ENCODE measurements around the gene FLVCR2. TPM values are rescaled to one million over a fixed set of nuclear protein-coding genes. Genes with fewer than 3 reads are reported as not detected.

The FLVCR2 gene
- total and polyA plus RNA-seq, 2 donors (not counting 1 experiment from before 2014, with no cell fraction given): 7.0 to 7.3 TPM

- H3K9me3 ChIP-seq (ENCODE audit: control insufficient read depth, insufficient read depth, low read depth, low read length): no peaks in the 10 kb centered on the region
- H3K4me1 ChIP-seq (ENCODE audit: control insufficient read depth, extremely low read depth, insufficient read depth, low read length): no peaks in the 10 kb centered on the region
- H3K9ac ChIP-seq (ENCODE audit: insufficient read depth, low read length): no peak overlapping the region
- no peaks in the 10 kb centered on the region for H3K79me2 ChIP-seq (ENCODE audit: control insufficient read depth, insufficient read depth, low read length)
- H3K4me2 ChIP-seq (ENCODE audit: extremely low read depth, insufficient read depth, low read length): no peak overlapping the region
- no peak overlapping the region for H3K27ac ChIP-seq (ENCODE audit: insufficient read depth, low read length)
- H3K36me3 ChIP-seq (ENCODE audit: control insufficient read depth, insufficient read depth, low read length): no peaks in the 10 kb centered on the region
- TF ChIP-seq EZH2 (IDR thresholded peaks at IDR 0.05; ENCODE audit: low read length, missing control alignments): no peak
- TF ChIP-seq, protein P1, sequence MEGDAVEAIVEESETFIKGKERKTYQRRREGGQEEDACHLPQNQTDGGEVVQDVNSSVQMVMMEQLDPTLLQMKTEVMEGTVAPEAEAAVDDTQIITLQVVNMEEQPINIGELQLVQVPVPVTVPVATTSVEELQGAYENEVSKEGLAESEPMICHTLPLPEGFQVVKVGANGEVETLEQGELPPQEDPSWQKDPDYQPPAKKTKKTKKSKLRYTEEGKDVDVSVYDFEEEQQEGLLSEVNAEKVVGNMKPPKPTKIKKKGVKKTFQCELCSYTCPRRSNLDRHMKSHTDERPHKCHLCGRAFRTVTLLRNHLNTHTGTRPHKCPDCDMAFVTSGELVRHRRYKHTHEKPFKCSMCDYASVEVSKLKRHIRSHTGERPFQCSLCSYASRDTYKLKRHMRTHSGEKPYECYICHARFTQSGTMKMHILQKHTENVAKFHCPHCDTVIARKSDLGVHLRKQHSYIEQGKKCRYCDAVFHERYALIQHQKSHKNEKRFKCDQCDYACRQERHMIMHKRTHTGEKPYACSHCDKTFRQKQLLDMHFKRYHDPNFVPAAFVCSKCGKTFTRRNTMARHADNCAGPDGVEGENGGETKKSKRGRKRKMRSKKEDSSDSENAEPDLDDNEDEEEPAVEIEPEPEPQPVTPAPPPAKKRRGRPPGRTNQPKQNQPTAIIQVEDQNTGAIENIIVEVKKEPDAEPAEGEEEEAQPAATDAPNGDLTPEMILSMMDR (conservative IDR thresholded peaks at IDR 0.05 in 1 of 2, IDR thresholded peaks at IDR 0.05 in 1 of 2; ENCODE audit: low read depth in 1 of 2, low read length in 2 of 2): no peak
- no peaks in the 10 kb centered on the region for H3K27me3 ChIP-seq (ENCODE audit: control insufficient read depth, insufficient read depth, low read length)
- H3K4me3 ChIP-seq (replicated peaks in 1 of 4; ENCODE audit: control extremely low read depth in 1 of 4, insufficient read depth in 1 of 4, low read depth in 3 of 4, low read length in 4 of 4): no peak overlapping the region
- no peak for DNase-seq (ENCODE audit: low read depth in 2 of 2)
- H2AFZ ChIP-seq (ENCODE audit: low read length): no peak overlapping the region
- H4K20me1 ChIP-seq (ENCODE audit: control insufficient read depth, extremely low read depth, insufficient read depth, low read length): no peaks in the 10 kb centered on the region
Observed at GRCh38 chr14:75672605-75673192, 94.3 kb downstream of the FLVCR2 start.

DNA sequence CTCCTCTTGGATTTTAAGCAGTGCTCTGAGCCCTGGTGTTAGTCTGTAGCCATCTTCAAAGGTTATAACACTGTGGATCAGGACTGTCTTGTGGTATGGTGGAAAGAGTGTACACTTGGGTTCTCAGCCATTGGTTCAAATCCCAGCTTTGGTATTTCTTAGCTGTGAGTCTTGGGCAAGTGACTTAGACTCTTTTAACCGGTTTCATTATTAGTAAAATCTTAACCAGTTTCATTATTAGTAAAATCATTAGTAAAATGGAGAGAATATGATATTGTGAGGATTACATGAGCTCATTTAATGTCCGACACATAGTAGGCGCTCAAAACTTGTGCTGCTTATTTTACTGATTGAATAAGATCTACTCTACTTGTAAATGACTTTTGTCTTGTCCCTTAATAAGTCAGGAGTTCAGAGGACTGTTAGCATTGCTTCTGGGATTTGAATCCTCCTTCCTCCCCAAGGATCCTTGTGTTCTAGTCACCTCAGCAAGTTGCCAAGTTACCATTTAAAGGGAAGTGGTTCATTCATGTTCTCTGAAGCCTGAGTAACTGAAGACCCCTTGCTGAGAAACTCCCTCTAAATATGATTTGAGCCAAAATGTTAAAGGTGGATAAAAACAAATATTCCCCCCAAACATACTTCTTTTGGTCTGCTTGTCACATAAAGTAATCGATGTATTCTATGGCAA is 95.1 kb downstream of the FLVCR2 start:
- Histone ChIP-seq H3K9me3 (ENCODE audit: control insufficient read depth, insufficient read depth, low read depth, low read length) (no peaks in the 10 kb centered on the region), H3K4me3 (replicated peaks in 1 of 4; ENCODE audit: control extremely low read depth in 1 of 4, insufficient read depth in 1 of 4, low read depth in 3 of 4, low read length in 4 of 4) (no peak overlapping the region), H3K9ac (ENCODE audit: insufficient read depth, low read length) (no peak overlapping the region), H3K27ac (ENCODE audit: insufficient read depth, low read length) (no peak overlapping the region), H3K36me3 (ENCODE audit: control insufficient read depth, insufficient read depth, low read length) (no peaks in the 10 kb centered on the region), H3K4me2 (ENCODE audit: extremely low read depth, insufficient read depth, low read length) (no peak overlapping the region), H3K27me3 (ENCODE audit: control insufficient read depth, insufficient read depth, low read length) (no peaks in the 10 kb centered on the region), H2AFZ (ENCODE audit: low read length) (no peak overlapping the region), H3K4me1 (ENCODE audit: control insufficient read depth, extremely low read depth, insufficient read depth, low read length) (no peaks in the 10 kb centered on the region), H3K79me2 (ENCODE audit: control insufficient read depth, insufficient read depth, low read length) (no peaks in the 10 kb centered on the region), H4K20me1 (ENCODE audit: control insufficient read depth, extremely low read depth, insufficient read depth, low read length) (no peaks in the 10 kb centered on the region)
- no peak for DNase-seq (ENCODE audit: low read depth in 2 of 2)
- TF ChIP-seq, protein P1 (conservative IDR thresholded peaks at IDR 0.05 in 1 of 2, IDR thresholded peaks at IDR 0.05 in 1 of 2; ENCODE audit: low read depth in 1 of 2, low read length in 2 of 2): no peak
- TF ChIP-seq EZH2 (IDR thresholded peaks at IDR 0.05; ENCODE audit: low read length, missing control alignments): no peak

DNA sequence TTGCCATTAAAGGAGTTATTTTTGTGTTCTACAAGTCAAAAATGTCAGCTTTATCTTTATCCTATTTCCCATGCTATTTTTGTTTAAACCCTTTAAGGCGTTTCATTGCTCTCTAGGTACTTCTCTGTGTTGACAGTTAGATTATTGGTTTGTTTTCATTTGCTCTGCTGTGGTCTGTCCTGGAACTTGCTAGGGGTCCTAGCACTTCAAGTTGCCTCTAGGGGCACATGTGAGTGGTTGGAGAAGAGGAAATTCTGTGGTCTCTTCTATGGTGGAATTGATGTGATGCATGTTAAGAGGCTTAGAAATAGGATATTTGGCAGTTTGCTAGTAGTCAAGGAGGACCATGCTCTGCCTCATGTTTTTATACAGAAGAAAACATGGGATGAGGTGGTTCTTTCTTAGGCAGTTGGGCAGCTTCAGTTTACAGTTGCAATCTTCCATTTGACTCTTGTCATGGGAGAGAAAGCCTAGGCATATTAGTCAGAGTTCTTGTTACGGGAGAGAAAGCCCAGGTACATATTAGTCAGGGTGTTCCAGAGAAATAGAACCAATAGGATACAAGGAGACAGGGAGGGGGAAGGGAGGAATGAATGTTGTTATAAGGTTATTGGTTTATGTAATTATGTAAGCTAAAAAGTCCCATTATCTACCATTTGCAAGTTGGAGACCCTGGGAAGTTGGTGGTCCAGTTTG is 97.0 kb downstream of the FLVCR2 start:
- Histone ChIP-seq H3K36me3 (ENCODE audit: control insufficient read depth, insufficient read depth, low read length) (no peaks in the 10 kb centered on the region), H2AFZ (ENCODE audit: low read length) (no peak overlapping the region), H3K27ac (ENCODE audit: insufficient read depth, low read length) (no peak overlapping the region), H3K27me3 (ENCODE audit: control insufficient read depth, insufficient read depth, low read length) (no peaks in the 10 kb centered on the region), H3K9ac (ENCODE audit: insufficient read depth, low read length) (no peak overlapping the region), H3K4me3 (replicated peaks in 1 of 4; ENCODE audit: control extremely low read depth in 1 of 4, insufficient read depth in 1 of 4, low read depth in 3 of 4, low read length in 4 of 4) (no peak overlapping the region), H3K4me1 (ENCODE audit: control insufficient read depth, extremely low read depth, insufficient read depth, low read length) (no peaks in the 10 kb centered on the region), H3K9me3 (ENCODE audit: control insufficient read depth, insufficient read depth, low read depth, low read length) (no peaks in the 10 kb centered on the region), H3K79me2 (ENCODE audit: control insufficient read depth, insufficient read depth, low read length) (no peaks in the 10 kb centered on the region), H4K20me1 (ENCODE audit: control insufficient read depth, extremely low read depth, insufficient read depth, low read length) (no peaks in the 10 kb centered on the region), H3K4me2 (ENCODE audit: extremely low read depth, insufficient read depth, low read length) (no peak overlapping the region)
- TF ChIP-seq EZH2 (IDR thresholded peaks at IDR 0.05; ENCODE audit: low read length, missing control alignments): no peak
- TF ChIP-seq, protein P1 (conservative IDR thresholded peaks at IDR 0.05 in 1 of 2, IDR thresholded peaks at IDR 0.05 in 1 of 2; ENCODE audit: low read depth in 1 of 2, low read length in 2 of 2): peak in 1 of 2 donors; percentile 12
- DNase-seq (ENCODE audit: low read depth in 2 of 2): no peak

All from fibroblast of lung (primary cell).